Measurements from ENCODE around the gene LY6G5C. TPM values are rescaled to one million over a fixed set of nuclear protein-coding genes. Genes with fewer than 3 reads are reported as not detected.

The LY6G5C gene
- total and polyA plus RNA-seq, 9 of the 15 experiments (the other 6 are each of a cell fraction or from before 2014, with no cell fraction given), result 0.10 to 0.67 (median 0.46) TPM; not detected in 4

- TF ChIP-seq ZBTB9 (CRISPR knock-in tag; IDR thresholded peaks at IDR 0.05) (no peak), NCOA4 (IDR thresholded peaks at IDR 0.05; ENCODE audit: partially characterized antibody) (peak; percentile 35), COPS2 (conservative IDR thresholded peaks at IDR 0.05) (no peak), ARID4B (CRISPR knock-in tag; IDR thresholded peaks at IDR 0.05) (peak; percentile 34; the same call in 1 of the 2 replicates), LARP7 (IDR thresholded peaks at IDR 0.05) (peak; percentile 91), AFF4 (CRISPR knock-in tag; IDR thresholded peaks at IDR 0.05) (no peak), PHTF2 (CRISPR knock-in tag; IDR thresholded peaks at IDR 0.05) (no peak)
- TF ChIP-seq, protein P1, sequence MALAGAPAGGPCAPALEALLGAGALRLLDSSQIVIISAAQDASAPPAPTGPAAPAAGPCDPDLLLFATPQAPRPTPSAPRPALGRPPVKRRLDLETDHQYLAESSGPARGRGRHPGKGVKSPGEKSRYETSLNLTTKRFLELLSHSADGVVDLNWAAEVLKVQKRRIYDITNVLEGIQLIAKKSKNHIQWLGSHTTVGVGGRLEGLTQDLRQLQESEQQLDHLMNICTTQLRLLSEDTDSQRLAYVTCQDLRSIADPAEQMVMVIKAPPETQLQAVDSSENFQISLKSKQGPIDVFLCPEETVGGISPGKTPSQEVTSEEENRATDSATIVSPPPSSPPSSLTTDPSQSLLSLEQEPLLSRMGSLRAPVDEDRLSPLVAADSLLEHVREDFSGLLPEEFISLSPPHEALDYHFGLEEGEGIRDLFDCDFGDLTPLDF (CRISPR knock-in tag; IDR thresholded peaks at IDR 0.05), result no peak
Measured at GRCh38 chr6:31710523-31711219, 29.8 kb upstream of the LY6G5C start (continued).
